Activated CD4-positive, CD25-positive, alpha-beta regulatory T cell (primary cell): ENCODE results near the gene RGS7.

Experiments used
- DNase-seq, 4 experiments: peaks; one replicate each; lab custom pipeline; 2025; lab: John Stamatoyannopoulos, UW

Gene RGS7

DNA sequence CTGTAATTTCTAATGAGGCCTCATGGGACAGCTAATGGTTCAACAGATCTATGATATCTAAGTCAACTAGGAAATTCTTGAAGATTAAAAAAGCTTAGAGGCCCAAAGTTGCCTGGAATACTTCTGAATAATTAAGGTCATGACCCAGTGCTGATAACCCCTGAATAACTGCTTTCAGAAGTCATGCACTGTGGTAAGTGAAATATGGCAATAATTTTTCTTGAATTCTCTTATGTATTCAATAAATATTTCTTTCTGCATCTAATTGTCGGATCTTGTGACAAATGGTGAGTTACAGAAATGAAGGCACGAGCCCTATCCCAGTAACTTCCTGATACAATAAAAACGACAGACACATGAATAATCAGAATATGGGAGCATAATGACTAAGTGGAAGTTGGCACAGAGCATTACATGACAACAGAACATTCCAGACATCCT lies 525.8 kb downstream of the RGS7 start:
- DNase-seq: no peak

DNA sequence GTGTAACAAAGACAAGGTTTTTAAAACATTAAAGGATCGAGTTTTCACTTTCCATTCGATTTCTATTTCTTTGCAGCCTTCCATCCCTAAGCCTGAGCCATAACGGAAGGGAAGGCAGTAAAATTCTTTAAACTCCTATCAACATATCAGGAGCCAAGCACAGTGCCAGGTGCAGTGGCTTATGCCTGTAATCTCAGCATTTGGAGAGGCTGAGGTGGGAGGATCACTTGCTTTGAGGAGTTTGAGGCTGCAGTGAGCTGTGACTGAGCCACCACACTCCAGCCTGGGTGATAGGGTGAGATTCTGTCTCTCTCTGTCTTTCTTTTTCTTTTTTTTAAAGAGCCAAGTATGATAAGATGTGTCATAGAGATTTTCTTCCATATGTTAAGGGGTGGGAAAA lies 527.5 kb downstream of the RGS7 start:
- no peak for DNase-seq

GRCh38 chr1:240827786-240828185 lies 529.2 kb downstream of the RGS7 start:
- DNase-seq: no peak

DNA sequence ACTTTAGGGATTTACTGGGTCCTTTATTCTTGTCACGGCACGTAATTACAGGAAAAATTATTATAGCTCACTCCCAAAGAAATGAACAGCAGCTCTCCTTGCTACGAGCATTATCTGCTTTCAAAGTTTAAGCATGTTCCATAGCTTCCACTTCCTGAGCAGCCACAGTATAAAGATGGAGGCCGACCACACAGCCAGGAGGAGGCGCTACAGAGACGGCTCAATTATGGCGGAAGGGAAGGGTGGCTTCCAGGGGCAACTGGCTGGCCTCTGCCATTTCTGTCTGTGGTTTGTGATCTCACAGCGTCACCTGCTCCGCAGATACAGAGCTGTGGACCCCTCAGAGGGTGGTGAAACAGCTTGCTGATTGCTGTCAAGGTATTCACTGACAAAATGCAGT lies 532.8 kb downstream of the RGS7 start:
- DNase-seq: no peak

- DNase-seq: no peak
Measured at GRCh38 chr1:240823357-240823756, 533.6 kb downstream of the RGS7 start.

GRCh38 chr1:240821925-240822324 lies 535.1 kb downstream of the RGS7 start:
- no peak for DNase-seq

- no peak for DNase-seq
Measured at GRCh38 chr1:240820816-240821215, 536.2 kb downstream of the RGS7 start.

DNA sequence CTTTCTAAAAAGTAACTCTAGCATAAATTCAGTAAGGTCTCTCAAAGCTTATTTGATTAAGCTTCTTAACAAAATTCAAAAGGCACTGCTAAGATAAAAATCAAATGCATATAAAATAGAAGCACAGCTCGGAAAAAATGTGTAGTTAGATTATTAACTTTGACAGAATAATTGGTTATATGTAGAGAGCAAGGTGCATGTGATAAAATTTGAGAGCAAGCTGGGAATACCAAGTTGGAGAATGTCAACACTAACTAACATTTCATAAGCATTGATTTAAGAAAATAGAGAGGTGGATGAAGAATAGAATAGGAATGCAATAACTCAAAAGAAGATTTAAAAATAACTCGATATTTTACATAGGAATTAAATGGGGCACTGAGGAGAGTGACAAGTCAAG lies 540.5 kb downstream of the RGS7 start:
- no peak for DNase-seq

GRCh38 chr1:240813720-240814119 lies 543.3 kb downstream of the RGS7 start:
- DNase-seq: no peak

DNA sequence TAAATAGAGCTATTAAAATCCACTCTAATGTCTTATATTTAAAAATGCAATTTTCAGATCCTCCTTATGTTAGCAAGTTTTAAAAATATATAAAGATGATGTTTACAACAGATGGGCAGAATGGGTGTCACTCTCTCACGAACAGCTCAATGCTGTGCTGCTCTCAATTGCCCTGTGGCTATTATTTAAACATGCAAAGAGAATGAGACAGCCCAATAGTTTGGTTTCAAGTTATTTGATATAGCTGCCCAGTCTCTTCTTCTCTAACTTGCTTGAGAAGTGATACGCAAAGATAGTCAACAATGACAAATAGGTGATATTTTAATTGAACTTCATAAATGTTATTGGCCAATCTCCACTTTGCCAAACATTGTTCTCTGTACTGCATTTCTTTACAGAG lies 545.7 kb downstream of the RGS7 start:
- no peak for DNase-seq

- DNase-seq: no peak
Measured at GRCh38 chr1:240808381-240808780, 548.6 kb downstream of the RGS7 start.

GRCh38 chr1:240806200-240806745 lies 550.7 kb downstream of the RGS7 start:
- DNase-seq: no peak

- DNase-seq: no peak
Measured at GRCh38 chr1:240804475-240804874, 552.5 kb downstream of the RGS7 start.

- DNase-seq: no peak
Measured at GRCh38 chr1:240803151-240803550, 553.9 kb downstream of the RGS7 start.

GRCh38 chr1:240802271-240802670 lies 554.7 kb downstream of the RGS7 start:
- DNase-seq: no peak

DNA sequence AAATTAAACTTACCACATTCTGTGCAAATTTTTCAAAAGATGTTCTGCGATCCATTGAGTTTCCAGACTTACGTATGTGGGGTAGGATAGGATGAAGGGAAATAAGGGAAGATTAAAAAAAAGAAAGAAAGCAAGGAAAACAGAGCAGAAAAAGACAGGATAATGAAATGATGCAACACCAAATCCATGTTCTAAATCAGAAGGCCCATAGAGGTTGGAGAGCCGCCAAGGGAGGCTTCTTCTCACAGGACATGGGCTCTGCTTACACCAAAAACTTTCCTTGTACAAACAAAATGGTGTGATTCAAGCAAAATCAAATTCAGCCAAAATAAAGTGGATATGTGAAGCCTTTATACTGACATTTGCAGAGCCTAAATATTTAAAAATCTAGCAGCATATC lies 555.6 kb downstream of the RGS7 start:
- DNase-seq: no peak

DNA sequence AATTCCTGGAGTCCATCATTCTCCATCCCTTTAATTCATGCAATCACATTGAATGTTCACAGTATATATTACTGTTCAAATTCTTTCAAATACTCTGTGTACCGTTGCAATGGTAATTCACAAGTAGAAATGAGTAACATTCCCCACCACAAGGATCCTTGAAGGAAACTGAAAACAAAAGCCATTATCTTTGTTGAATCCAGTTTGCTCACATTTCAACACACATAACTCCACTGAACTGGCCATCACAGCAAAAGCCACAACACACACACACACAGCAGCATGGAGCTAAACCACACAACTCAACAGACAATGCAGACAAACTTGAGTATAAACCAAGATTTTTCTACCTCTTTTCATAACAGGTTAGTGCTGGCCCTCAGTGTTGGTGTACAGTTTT lies 556.7 kb downstream of the RGS7 start:
- no peak for DNase-seq

GRCh38 chr1:240797050-240797449 lies 560.0 kb downstream of the RGS7 start:
- no peak for DNase-seq

DNA sequence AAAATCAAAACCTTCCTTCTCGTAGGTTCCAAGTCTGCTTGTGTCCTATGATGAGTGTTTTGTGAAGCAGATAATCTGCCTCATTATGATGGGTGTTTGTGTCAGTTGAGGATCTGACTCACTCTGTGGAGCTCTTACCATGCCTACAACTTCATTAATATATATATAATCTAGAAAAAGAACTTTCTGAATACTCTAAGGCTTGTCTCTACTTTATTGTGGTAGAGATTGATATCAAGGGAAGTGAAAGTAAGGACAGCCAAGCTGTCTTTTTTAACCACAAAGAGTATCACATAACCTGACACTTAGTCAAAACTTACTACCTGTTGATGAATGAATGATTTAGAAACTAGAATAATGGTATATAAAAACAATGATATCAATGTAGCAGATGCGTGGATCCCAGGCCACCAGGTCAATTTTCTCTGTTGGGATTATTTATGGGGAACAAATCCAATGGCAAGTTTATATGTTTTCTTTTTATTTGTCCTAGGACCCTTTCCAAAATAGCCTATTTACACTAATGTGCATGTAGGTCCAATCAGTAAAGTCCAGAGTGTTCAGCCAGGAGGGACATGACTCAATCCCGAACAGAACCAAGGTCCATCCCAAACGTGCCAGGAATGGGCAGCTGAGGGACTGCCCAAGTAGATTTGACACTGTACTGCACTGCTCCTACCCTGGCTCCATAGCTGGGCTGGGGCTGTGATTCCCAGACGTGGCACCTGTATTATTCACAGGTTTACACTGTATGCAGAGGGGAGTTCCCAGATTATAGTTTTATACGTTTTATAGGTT lies 562.8 kb downstream of the RGS7 start:
- DNase-seq: no peak

- no peak for DNase-seq
Measured at GRCh38 chr1:240792915-240793529, 564.0 kb downstream of the RGS7 start.

DNA sequence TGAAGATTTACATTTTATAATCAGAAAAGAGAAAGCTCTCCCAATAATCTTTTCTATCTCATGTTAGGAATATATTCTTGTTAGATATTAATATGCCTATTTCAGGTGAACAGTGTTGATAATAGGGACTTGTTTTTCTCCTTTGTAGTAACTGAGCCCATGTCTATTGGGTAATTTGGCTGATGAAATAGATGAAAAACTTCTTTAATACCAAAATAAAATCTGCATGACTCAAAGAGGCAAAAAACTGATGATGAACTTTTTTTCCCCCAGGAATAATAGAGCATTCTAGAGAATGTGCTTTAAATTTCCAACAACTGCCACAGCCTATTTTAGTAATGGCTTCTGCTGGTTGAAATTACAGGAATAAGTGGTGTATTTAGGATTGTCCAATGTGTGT lies 566.1 kb downstream of the RGS7 start:
- DNase-seq: no peak

GRCh38 chr1:240786880-240787279 lies 570.1 kb downstream of the RGS7 start:
- DNase-seq: no peak

DNA sequence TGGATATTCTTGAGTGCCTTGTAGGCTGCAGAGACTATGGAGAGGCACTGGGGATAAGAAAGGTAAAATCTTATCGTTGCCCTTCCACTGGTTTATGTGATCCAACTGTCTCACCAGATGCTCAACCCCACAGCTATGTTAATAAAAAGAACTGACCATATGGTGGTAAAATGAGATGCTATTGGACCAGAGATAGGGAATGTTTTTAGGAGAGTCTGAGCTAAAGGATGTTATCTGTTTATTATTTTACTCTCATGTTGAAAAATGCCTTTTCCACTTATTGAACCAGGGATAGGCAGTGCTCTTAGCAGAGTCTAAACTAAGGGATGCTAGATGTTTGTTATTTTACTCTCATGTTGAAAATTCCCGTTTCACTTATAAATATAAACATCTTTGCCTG lies 572.2 kb downstream of the RGS7 start:
- DNase-seq: no peak
